ENCODE data around the gene ZNF236.

The ZNF236 gene

GRCh38 chr18:77005651-77006195, 183.4 kb downstream of the ZNF236 start:
- H3K27ac Mint-ChIP-seq: no peak overlapping the region

GRCh38 chr18:77006305-77007175, 184.2 kb downstream of the ZNF236 start:
- ATAC-seq: no peak
- Mint-ChIP-seq H3K27me3 (no peaks in the 10 kb centered on the region), H3K4me1 (peaks cover 21% of the 10 kb centered on the region), H3K36me3 (ENCODE audit: low read depth) (no peaks in the 10 kb centered on the region), H3K27ac (no peak overlapping the region), H3K4me3 (no peak overlapping the region), H3K9me3 (no peaks in the 10 kb centered on the region)
- DNase-seq: no peak

More at GRCh38 chr18:77005651-77006195, 183.4 kb downstream of the ZNF236 start:
- ATAC-seq (no peak), DNase-seq (no peak)
- peaks cover 22% of the 10 kb centered on the region for H3K4me1 Mint-ChIP-seq
- H3K9me3 Mint-ChIP-seq: no peaks in the 10 kb centered on the region
- no peaks in the 10 kb centered on the region for H3K36me3 Mint-ChIP-seq (ENCODE audit: low read depth)
- H3K4me3 Mint-ChIP-seq: no peak overlapping the region
- H3K27me3 Mint-ChIP-seq: no peaks in the 10 kb centered on the region

GRCh38 chr18:77007251-77007650, 184.9 kb downstream of the ZNF236 start:
- H3K27me3 Mint-ChIP-seq: no peaks in the 10 kb centered on the region
- no peak for DNase-seq
- no peak overlapping the region for H3K27ac Mint-ChIP-seq
- H3K36me3 Mint-ChIP-seq (ENCODE audit: low read depth): peaks cover 3% of the 10 kb centered on the region
- no peaks in the 10 kb centered on the region for H3K9me3 Mint-ChIP-seq
- no peak overlapping the region for H3K4me3 Mint-ChIP-seq
- peaks cover 21% of the 10 kb centered on the region for H3K4me1 Mint-ChIP-seq
- ATAC-seq: no peak

GRCh38 chr18:77008006-77008405, 185.6 kb downstream of the ZNF236 start:
- Mint-ChIP-seq H3K4me1 (peaks cover 21% of the 10 kb centered on the region), H3K36me3 (ENCODE audit: low read depth) (peaks cover 3% of the 10 kb centered on the region), H3K9me3 (no peaks in the 10 kb centered on the region), H3K27me3 (no peaks in the 10 kb centered on the region), H3K27ac (no peak overlapping the region), H3K4me3 (no peak overlapping the region)
- ATAC-seq: no peak
- DNase-seq: no peak

- no peaks in the 10 kb centered on the region for H3K27me3 Mint-ChIP-seq
- H3K36me3 Mint-ChIP-seq (ENCODE audit: low read depth): peaks cover 3% of the 10 kb centered on the region
- no peak for ATAC-seq
- no peak overlapping the region for H3K4me3 Mint-ChIP-seq
- H3K4me1 Mint-ChIP-seq: peaks cover 21% of the 10 kb centered on the region
- no peak for DNase-seq
- no peaks in the 10 kb centered on the region for H3K9me3 Mint-ChIP-seq
- H3K27ac Mint-ChIP-seq: no peak overlapping the region
Measured at GRCh38 chr18:77008576-77009315, 186.4 kb downstream of the ZNF236 start.

GRCh38 chr18:77009675-77010074, 187.3 kb downstream of the ZNF236 start:
- H3K27me3 Mint-ChIP-seq: no peaks in the 10 kb centered on the region
- H3K27ac Mint-ChIP-seq: no peak overlapping the region
- no peaks in the 10 kb centered on the region for H3K9me3 Mint-ChIP-seq
- peaks cover 16% of the 10 kb centered on the region for H3K4me1 Mint-ChIP-seq
- no peak overlapping the region for H3K4me3 Mint-ChIP-seq
- DNase-seq (no peak), ATAC-seq (no peak)
- peaks cover 6% of the 10 kb centered on the region for H3K36me3 Mint-ChIP-seq (ENCODE audit: low read depth)

- H3K27ac Mint-ChIP-seq: no peak overlapping the region
- H3K9me3 Mint-ChIP-seq: no peaks in the 10 kb centered on the region
- DNase-seq: no peak
- peaks cover 24% of the 10 kb centered on the region for H3K36me3 Mint-ChIP-seq (ENCODE audit: low read depth)
- H3K27me3 Mint-ChIP-seq: no peaks in the 10 kb centered on the region
- H3K4me3 Mint-ChIP-seq: no peak overlapping the region
- no peak for ATAC-seq
- H3K4me1 Mint-ChIP-seq: peaks cover 5% of the 10 kb centered on the region
Measured at GRCh38 chr18:77012120-77012519, 189.8 kb downstream of the ZNF236 start.

GRCh38 chr18:77012806-77013541, 190.6 kb downstream of the ZNF236 start:
- no peak for DNase-seq
- Mint-ChIP-seq H3K4me1 (peaks cover 3% of the 10 kb centered on the region), H3K4me3 (no peak overlapping the region), H3K27me3 (no peaks in the 10 kb centered on the region), H3K9me3 (no peaks in the 10 kb centered on the region), H3K27ac (no peak overlapping the region), H3K36me3 (ENCODE audit: low read depth) (peaks cover 29% of the 10 kb centered on the region)
- no peak for ATAC-seq

- no peaks in the 10 kb centered on the region for H3K9me3 Mint-ChIP-seq
- peaks cover 35% of the 10 kb centered on the region for H3K36me3 Mint-ChIP-seq (ENCODE audit: low read depth)
- DNase-seq (no peak), ATAC-seq (no peak)
- no peak overlapping the region for H3K4me3 Mint-ChIP-seq
- H3K4me1 Mint-ChIP-seq: peaks cover 5% of the 10 kb centered on the region
- peak overlapping the region; percentile 46 for H3K27ac Mint-ChIP-seq
- no peaks in the 10 kb centered on the region for H3K27me3 Mint-ChIP-seq
Measured at GRCh38 chr18:77013811-77014521, 191.6 kb downstream of the ZNF236 start.

GRCh38 chr18:77014538-77014937, 192.2 kb downstream of the ZNF236 start:
- H3K9me3 Mint-ChIP-seq: no peaks in the 10 kb centered on the region
- no peak for DNase-seq

GRCh38 chr18:77015169-77015568, 192.8 kb downstream of the ZNF236 start:
- ATAC-seq (no peak), DNase-seq (no peak)
- peak overlapping the region; percentile 4 for H3K27ac Mint-ChIP-seq
- H3K4me1 Mint-ChIP-seq: peaks cover 9% of the 10 kb centered on the region
- H3K27me3 Mint-ChIP-seq: no peaks in the 10 kb centered on the region
- H3K4me3 Mint-ChIP-seq: no peak overlapping the region
- H3K36me3 Mint-ChIP-seq (ENCODE audit: low read depth): peaks cover 39% of the 10 kb centered on the region
- no peaks in the 10 kb centered on the region for H3K9me3 Mint-ChIP-seq

More at GRCh38 chr18:77014538-77014937, 192.2 kb downstream of the ZNF236 start:
- peaks cover 39% of the 10 kb centered on the region for H3K36me3 Mint-ChIP-seq (ENCODE audit: low read depth)
- H3K27ac Mint-ChIP-seq: peak overlapping the region; percentile 46
- no peak for ATAC-seq
- no peaks in the 10 kb centered on the region for H3K27me3 Mint-ChIP-seq
- peaks cover 7% of the 10 kb centered on the region for H3K4me1 Mint-ChIP-seq
- no peak overlapping the region for H3K4me3 Mint-ChIP-seq

- no peak for DNase-seq
- no peaks in the 10 kb centered on the region for H3K27me3 Mint-ChIP-seq
- ATAC-seq: no peak
- no peak overlapping the region for H3K4me3 Mint-ChIP-seq
- H3K9me3 Mint-ChIP-seq: no peaks in the 10 kb centered on the region
- peaks cover 11% of the 10 kb centered on the region for H3K4me1 Mint-ChIP-seq
- no peak overlapping the region for H3K27ac Mint-ChIP-seq
- peaks cover 39% of the 10 kb centered on the region for H3K36me3 Mint-ChIP-seq (ENCODE audit: low read depth)
Measured at GRCh38 chr18:77015771-77016710, 193.7 kb downstream of the ZNF236 start.

- peaks cover 13% of the 10 kb centered on the region for H3K4me1 Mint-ChIP-seq
Measured at GRCh38 chr18:77016936-77017335, 194.6 kb downstream of the ZNF236 start.

More at GRCh38 chr18:77016936-77017335, 194.6 kb downstream of the ZNF236 start:
- DNase-seq (no peak), ATAC-seq (no peak)
- Mint-ChIP-seq H3K9me3 (no peaks in the 10 kb centered on the region), H3K4me3 (no peak overlapping the region), H3K27me3 (no peaks in the 10 kb centered on the region), H3K27ac (no peak overlapping the region), H3K36me3 (ENCODE audit: low read depth) (peaks cover 37% of the 10 kb centered on the region)

Measured in activated naive CD8-positive, alpha-beta T cell treated with anti-CD3 and anti-CD28 coated beads, Interleukin-2, amount 50 U/mL, for 24 hours (primary cell).